HG03064 (cell line): ENCODE results near the gene TBCD.

ENCODE experiments used
- ATAC-seq: cut with Tn5 transposase; IDR thresholded peaks from one replicate; pipeline ENCODE4 v1.9.1; 2021; ENCODE audit warnings: low read depth; ENCODE audit not compliant: unreplicated experiment

Gene TBCD

GRCh38 chr17:82929011-82929622 is 177.3 kb downstream of the TBCD start:
- no peak for ATAC-seq

GRCh38 chr17:82929676-82930042 is 177.8 kb downstream of the TBCD start:
- no peak for ATAC-seq

GRCh38 chr17:82930043-82930923 is 178.4 kb downstream of the TBCD start:
- ATAC-seq: no peak

GRCh38 chr17:82930924-82931698 is 179.2 kb downstream of the TBCD start:
- ATAC-seq: no peak

- ATAC-seq: no peak
These were observed 180.0 kb downstream of the TBCD start for GRCh38 chr17:82931699-82932517.

- ATAC-seq: no peak
These were observed 180.8 kb downstream of the TBCD start for GRCh38 chr17:82932518-82933310.

GRCh38 chr17:82933911-82934310 is 182.0 kb downstream of the TBCD start:
- no peak for ATAC-seq

- ATAC-seq: no peak
These were observed 184.3 kb downstream of the TBCD start for GRCh38 chr17:82935966-82936767.

GRCh38 chr17:82936768-82937171 is 184.9 kb downstream of the TBCD start:
- ATAC-seq: no peak

GRCh38 chr17:82937411-82938371 is 185.8 kb downstream of the TBCD start:
- ATAC-seq: no peak

- no peak for ATAC-seq
These were observed 186.6 kb downstream of the TBCD start for GRCh38 chr17:82938486-82938872.

- no peak for ATAC-seq
These were observed 187.2 kb downstream of the TBCD start for GRCh38 chr17:82938873-82939620.

GRCh38 chr17:82939621-82940135 is 187.8 kb downstream of the TBCD start:
- no peak for ATAC-seq

- ATAC-seq: no peak
These were observed 188.6 kb downstream of the TBCD start for GRCh38 chr17:82940226-82941020.

GRCh38 chr17:82941021-82942001 is 189.4 kb downstream of the TBCD start:
- no peak for ATAC-seq
